ENCODE results near the gene LCN6.
"Not testable (repeated sequence)": the region's sequence is repeated elsewhere in the genome, so short reads cannot be mapped to it uniquely, and the experiment has no call there.

Gene LCN6

GRCh38 chr9:136724772-136725171 lies 23.6 kb downstream of the LCN6 start:
- DNase-seq (ENCODE audit: low read depth), result no peak

GRCh38 chr9:136723989-136724388 lies 24.3 kb downstream of the LCN6 start:
- DNase-seq (ENCODE audit: low read depth), result no peak

- no peak for DNase-seq (ENCODE audit: low read depth)
These were observed 24.9 kb downstream of the LCN6 start for GRCh38 chr9:136723362-136723976.

- no peak for DNase-seq (ENCODE audit: low read depth)
These were observed 25.4 kb downstream of the LCN6 start for GRCh38 chr9:136722969-136723356.

- DNase-seq (ENCODE audit: low read depth), result no peak
These were observed 26.0 kb downstream of the LCN6 start for GRCh38 chr9:136722093-136722968.

DNA sequence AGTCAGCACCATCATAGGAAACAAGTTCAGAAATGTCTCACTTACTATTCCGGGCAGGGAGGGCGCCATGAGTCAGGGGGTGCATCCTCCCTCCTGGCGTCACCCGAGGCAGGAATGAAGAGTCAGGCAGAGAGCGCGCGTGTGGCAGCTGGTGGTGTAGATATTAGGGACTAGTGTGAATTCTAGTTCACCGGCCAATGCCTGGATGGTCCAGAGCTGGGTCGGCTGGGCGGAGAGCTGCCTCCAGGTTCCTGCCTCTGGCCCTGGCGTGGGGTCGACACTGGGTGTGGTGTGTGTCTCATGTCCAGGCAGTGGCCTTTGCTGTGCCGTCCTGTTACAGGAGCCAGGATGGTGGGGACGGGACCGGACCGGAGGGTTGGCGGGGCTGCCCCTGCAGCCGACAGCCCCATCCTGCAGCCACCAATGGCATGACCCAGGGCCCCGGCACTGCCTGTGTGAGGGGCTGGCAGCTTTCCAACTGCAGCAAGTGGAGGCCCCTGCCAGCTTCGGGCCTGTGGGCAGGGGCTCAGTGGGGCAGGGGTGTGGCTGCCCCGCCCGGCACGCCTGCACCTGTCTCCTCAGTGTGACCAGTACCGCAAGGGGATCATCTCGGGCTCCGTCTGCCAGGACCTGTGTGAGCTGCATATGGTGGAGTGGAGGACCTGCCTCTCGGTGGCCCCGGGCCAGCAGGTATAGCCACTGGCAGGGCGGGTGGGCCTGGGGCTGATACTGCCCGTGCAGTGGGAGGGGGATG lies 26.8 kb downstream of the LCN6 start:
- DNase-seq (ENCODE audit: low read depth), result no peak

DNA sequence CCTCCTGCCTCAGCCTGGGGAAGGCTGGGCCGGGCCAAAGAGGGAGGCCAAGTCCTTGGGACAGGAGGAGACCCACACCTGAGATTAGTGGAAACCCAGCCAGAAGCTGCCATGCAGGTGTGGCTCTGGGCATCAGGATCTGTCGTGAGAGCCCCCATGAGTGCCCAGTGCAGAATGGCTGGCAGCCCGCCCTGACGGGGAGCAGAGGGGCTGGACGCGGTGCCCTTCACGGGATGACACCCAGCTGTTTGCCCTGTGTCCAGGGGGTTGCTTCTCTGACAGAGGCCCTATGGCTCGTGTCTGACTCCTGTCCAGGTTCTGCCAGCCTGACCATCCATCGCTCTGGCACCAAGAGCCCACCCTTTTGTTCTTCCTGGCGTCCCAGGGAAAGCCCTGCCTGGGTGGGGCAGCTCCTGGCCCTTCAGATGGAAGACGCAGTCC lies 27.4 kb downstream of the LCN6 start:
- no peak for DNase-seq (ENCODE audit: low read depth)

DNA sequence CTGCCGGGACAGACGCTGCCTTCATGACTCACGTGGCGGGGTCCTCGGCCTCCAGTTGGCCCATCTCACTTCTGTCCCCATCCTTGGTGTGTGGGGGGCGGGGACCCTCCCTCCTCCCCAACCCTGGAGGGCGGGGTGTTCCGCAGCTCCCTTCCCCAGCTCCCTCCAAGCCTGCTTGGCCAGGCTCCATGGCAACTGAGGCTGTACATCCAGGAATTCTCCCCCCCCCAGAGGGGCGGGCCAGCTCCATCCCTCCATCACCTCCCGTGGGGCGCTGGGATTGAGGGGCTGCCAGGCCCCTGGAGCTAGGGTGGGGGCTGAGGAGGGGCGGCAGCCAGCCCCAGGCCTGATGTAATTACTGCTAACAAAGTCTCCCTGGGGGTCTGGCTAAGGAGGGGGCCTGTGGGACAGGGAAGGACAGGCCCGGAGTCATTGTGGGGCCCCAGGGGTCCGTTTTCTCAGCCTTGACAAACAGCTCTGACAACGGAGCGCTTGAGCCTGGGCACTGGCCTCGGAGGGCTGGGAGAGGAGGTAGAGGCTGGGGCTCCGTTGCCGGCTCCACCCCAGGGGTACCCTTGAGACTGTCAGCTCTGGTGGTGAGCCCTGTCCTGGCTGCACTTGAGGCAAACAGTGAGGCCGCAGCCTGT lies 28.0 kb downstream of the LCN6 start:
- no peak for DNase-seq (ENCODE audit: low read depth)

GRCh38 chr9:136719195-136719880 lies 29.0 kb downstream of the LCN6 start:
- DNase-seq (ENCODE audit: low read depth), result no peak

DNA sequence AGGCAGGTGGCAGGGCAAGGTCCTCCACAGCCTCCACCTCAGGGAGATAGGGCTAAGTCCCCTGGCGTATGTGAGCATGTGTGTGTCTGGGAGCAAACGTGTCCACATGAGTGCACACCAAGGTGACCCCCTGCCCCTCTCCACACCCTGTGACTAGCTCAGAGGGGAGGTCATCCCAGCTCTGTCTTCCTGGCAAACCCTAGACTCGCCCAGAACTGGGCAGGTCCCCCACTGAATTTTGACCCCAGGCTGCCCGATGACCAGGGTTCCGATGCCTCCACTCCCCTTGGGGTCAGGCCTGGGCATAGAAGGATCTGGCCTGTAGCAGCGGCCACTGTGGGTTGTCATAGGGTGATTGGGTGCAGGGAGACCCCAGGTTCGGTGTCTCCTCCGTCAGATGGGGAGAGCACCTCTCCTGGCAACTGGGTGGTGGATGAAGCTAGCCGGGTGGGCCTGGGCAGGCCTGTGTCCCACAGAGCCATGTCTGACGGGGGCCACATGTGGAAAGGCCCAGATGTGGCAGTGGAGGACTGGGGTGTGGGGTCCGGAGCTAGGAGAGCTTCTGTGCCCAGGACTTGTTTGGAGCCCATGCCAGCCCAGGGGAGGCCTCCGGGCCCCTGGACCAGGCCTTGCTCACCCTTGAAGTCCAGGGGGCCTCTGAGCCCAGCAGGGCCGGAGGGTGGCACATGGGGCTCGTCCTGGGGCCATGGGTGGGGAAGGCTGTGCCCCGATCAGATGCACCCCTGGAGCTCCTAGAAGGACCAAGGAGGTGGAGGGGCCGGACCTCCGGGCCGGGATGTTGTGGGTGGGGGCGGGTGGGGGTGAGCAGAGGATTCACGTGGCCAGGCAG lies 29.8 kb downstream of the LCN6 start:
- DNase-seq (ENCODE audit: low read depth), result no peak

DNA sequence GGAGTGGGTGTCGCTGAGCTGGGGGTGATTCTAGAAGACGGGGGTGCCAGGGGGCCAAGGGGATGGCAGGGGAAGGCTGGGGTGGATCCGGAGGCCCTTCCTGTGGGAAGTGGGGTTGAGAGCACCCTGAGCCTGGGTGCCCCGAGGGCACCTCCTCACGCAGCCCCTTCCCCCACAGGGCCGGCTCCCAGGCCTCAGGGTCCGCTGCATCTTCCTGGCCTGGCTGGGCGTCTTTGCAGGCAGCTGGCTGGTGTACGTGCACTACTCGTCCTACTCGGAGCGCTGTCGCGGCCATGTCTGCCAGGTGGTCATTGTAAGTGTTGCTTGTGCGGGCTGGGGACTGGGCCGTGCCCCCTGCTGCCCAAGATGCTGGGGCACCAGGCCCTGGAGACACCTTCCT lies 30.9 kb downstream of the LCN6 start:
- DNase-seq (ENCODE audit: low read depth), result no peak

GRCh38 chr9:136714893-136715274 lies 33.4 kb downstream of the LCN6 start:
- no peak for DNase-seq (ENCODE audit: low read depth)

DNA sequence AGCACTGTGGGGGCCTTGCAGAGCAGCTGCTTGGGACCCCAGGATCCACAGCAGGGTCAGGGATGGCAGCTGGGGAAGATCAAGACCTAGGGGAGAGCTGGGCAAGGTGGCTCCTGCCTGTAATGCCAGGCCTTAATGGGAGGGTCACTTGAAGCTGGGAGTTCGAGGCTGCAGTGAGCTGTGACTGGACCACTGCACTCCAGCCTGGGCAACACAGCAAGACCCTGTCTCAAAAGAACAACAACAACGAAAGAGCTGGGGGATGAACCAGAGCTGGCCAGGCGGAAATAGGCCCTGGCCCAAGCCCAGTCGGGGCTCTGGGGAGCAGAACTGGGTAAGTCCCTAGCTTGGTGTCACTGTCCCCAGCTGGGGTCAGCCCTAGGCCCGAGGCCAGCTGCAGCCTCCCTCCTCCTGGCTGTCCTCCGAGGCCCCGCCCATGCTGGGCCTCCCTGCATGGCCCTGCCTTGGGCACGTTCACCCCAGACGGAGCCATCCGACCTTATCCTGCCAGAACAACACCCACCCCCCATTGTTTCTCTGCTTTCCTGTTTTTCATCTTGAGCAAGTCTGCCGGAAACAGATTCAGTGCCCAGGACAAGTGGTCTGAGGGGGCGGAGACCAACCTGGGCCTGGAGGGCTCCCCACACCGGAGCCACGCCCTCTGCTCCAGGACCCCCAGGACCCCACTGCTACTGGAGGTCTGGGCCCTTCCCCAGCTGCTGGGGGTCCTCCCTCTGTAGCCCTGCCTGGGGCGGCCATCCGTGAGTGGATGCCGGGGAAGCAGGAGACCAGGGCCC lies 34.0 kb downstream of the LCN6 start:
- no peak for DNase-seq (ENCODE audit: low read depth)

GRCh38 chr9:136713550-136713949 lies 34.8 kb downstream of the LCN6 start:
- no peak for DNase-seq (ENCODE audit: low read depth)

DNA sequence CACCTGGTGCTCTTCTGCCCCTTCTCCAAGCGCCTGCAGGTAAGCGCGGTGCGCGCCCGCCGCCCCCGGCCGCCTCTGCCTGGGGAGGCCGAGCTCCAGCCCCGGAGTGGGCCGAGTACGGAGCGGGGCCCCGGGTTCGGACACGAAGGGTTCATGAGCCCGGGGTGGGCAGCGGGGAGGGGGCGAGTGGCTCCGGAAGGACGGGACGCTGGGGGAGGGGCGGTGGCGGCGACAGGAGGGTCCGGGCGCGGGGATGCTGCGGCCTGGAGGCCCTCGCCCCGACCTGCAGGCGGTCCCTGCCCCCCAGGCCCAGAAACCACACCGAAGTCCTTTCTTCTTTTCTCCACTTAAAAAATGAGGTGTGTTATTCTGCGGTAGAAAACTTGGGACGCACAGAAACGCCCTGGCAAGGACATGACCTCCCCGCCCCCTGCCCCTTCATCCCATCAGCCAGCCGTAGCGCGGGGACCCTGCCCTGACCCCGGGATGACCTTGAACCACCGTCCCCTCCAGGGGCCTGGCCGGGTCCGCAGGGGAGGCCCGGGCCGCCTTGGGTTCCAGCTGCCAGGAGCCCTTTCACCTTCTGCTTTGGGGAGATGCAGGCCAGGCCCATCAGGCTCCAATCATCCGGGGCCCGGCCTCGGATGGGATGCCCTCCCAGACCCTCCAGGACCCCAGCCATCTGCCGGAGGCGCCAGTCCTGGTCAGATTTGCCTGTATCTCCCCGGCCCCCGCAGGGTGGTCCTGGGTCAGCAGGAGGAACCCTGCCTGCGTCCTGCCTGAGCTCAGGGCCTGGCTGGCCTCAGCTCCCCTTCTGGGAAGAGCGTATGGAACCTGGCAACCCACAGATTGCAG lies 35.4 kb downstream of the LCN6 start:
- no peak for DNase-seq (ENCODE audit: low read depth)

- DNase-seq (ENCODE audit: low read depth), result no peak
These were observed 36.3 kb downstream of the LCN6 start, which contains the start of gene DIPK1B for GRCh38 chr9:136711751-136712689. TSS of gene DIPK1B (plus strand) at chr9:136712572. CDS start at chr9:136712666, 94 bp downstream.

GRCh38 chr9:136711219-136711648 lies 37.1 kb downstream of the LCN6 start:
- DNase-seq (ENCODE audit: low read depth), result not testable (repeated sequence)

- DNase-seq (ENCODE audit: low read depth), result no peak
These were observed 37.8 kb downstream of the LCN6 start for GRCh38 chr9:136710543-136710942.
